Measurements from ENCODE around the gene UQCR10. TPM values are rescaled to one million over a fixed set of nuclear protein-coding genes. Genes with fewer than 3 reads are reported as not detected.

Gene UQCR10
- total and polyA plus RNA-seq, 2 experiments from 2014 or later, result 78.0 to 535 TPM

DNA sequence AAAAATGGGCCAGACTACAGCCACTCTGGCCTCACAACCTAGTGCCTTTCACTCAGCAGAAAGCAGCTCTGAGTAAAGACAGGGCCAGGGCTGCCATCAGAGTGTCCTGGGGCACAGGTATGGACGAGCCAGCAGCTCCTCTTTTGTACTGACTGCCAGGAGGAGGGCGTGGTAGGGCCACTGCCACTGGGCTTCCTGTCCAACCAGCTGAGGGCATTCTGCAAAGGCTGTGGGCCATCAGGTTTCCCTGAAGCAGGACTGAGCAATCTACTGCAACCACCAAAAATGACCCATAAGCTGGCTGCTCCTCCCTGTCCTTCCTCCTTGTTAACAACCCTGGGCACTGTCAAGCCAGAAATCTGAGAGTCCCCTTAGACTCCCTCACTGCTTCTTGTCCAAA, 37.8 kb downstream of the UQCR10 start:
- no peaks in the 10 kb centered on the region for H3K79me2 ChIP-seq (replicated peaks; ENCODE audit: insufficient read depth)
- H3K9me3 Mint-ChIP-seq, result no peaks in the 10 kb centered on the region
- no peak for ATAC-seq
- H3K27me3 ChIP-seq (ENCODE audit: insufficient read depth), result no peaks in the 10 kb centered on the region
- H3K27ac Mint-ChIP-seq, result no peak overlapping the region
- H4K20me1 ChIP-seq (replicated peaks; ENCODE audit: insufficient read depth), result no peaks in the 10 kb centered on the region
- H3K4me3 ChIP-seq, result no peak overlapping the region
- H3K4me1 Mint-ChIP-seq, result peaks cover 5% of the 10 kb centered on the region; the same call in 2 of the 3 replicates
- H3F3A ChIP-seq (replicated peaks; ENCODE audit: low read depth), result no peaks in the 10 kb centered on the region
- peaks cover 33% of the 10 kb centered on the region for H3K36me3 Mint-ChIP-seq (ENCODE audit: low read depth)
- no peak overlapping the region for H2AFZ ChIP-seq
- no peaks in the 10 kb centered on the region for H3K9me2 ChIP-seq (ENCODE audit: insufficient read depth)
- no peak for DNase-seq (ENCODE audit: low spot score)
- H3K4me2 ChIP-seq, result no peak overlapping the region
- no peaks in the 10 kb centered on the region; the same call in 1 of the 2 replicates for H3K4me1 ChIP-seq (ENCODE audit: insufficient read depth)
- no peak overlapping the region for H3K27ac ChIP-seq (ENCODE audit: low read depth)
- no peak overlapping the region for H3K4me3 Mint-ChIP-seq
- H3K27me3 Mint-ChIP-seq (ENCODE audit: insufficient read depth, low read depth, poor library complexity), result peaks cover 4% of the 10 kb centered on the region
- peaks cover 4% of the 10 kb centered on the region; the same call in 1 of the 2 replicates for H3K36me3 ChIP-seq (ENCODE audit: insufficient read depth)
- TF ChIP-seq, protein P1, sequence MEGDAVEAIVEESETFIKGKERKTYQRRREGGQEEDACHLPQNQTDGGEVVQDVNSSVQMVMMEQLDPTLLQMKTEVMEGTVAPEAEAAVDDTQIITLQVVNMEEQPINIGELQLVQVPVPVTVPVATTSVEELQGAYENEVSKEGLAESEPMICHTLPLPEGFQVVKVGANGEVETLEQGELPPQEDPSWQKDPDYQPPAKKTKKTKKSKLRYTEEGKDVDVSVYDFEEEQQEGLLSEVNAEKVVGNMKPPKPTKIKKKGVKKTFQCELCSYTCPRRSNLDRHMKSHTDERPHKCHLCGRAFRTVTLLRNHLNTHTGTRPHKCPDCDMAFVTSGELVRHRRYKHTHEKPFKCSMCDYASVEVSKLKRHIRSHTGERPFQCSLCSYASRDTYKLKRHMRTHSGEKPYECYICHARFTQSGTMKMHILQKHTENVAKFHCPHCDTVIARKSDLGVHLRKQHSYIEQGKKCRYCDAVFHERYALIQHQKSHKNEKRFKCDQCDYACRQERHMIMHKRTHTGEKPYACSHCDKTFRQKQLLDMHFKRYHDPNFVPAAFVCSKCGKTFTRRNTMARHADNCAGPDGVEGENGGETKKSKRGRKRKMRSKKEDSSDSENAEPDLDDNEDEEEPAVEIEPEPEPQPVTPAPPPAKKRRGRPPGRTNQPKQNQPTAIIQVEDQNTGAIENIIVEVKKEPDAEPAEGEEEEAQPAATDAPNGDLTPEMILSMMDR (conservative IDR thresholded peaks at IDR 0.05; ENCODE audit: low read depth in 2 of 2), result no peak
- TF ChIP-seq ZNF331 (CRISPR knock-in tag; IDR thresholded peaks at IDR 0.05; ENCODE audit: low read depth), result no peak
- no peak for TF ChIP-seq POLR2AphosphoS5 (IDR thresholded peaks at IDR 0.05; ENCODE audit: low read depth)
- no peak for TF ChIP-seq STAT1 (IDR thresholded peaks at IDR 0.05; ENCODE audit: unreplicated experiment)
- no peak for TF ChIP-seq JUNB (IDR thresholded peaks at IDR 0.05; ENCODE audit: unreplicated experiment)
- no peak for TF ChIP-seq NANOG (IDR thresholded peaks at IDR 0.05; ENCODE audit: borderline replicate concordance)
- TF ChIP-seq, protein P2, sequence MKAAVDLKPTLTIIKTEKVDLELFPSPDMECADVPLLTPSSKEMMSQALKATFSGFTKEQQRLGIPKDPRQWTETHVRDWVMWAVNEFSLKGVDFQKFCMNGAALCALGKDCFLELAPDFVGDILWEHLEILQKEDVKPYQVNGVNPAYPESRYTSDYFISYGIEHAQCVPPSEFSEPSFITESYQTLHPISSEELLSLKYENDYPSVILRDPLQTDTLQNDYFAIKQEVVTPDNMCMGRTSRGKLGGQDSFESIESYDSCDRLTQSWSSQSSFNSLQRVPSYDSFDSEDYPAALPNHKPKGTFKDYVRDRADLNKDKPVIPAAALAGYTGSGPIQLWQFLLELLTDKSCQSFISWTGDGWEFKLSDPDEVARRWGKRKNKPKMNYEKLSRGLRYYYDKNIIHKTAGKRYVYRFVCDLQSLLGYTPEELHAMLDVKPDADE (IDR thresholded peaks at IDR 0.05), result no peak
- TF ChIP-seq, protein P3, sequence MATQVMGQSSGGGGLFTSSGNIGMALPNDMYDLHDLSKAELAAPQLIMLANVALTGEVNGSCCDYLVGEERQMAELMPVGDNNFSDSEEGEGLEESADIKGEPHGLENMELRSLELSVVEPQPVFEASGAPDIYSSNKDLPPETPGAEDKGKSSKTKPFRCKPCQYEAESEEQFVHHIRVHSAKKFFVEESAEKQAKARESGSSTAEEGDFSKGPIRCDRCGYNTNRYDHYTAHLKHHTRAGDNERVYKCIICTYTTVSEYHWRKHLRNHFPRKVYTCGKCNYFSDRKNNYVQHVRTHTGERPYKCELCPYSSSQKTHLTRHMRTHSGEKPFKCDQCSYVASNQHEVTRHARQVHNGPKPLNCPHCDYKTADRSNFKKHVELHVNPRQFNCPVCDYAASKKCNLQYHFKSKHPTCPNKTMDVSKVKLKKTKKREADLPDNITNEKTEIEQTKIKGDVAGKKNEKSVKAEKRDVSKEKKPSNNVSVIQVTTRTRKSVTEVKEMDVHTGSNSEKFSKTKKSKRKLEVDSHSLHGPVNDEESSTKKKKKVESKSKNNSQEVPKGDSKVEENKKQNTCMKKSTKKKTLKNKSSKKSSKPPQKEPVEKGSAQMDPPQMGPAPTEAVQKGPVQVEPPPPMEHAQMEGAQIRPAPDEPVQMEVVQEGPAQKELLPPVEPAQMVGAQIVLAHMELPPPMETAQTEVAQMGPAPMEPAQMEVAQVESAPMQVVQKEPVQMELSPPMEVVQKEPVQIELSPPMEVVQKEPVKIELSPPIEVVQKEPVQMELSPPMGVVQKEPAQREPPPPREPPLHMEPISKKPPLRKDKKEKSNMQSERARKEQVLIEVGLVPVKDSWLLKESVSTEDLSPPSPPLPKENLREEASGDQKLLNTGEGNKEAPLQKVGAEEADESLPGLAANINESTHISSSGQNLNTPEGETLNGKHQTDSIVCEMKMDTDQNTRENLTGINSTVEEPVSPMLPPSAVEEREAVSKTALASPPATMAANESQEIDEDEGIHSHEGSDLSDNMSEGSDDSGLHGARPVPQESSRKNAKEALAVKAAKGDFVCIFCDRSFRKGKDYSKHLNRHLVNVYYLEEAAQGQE (IDR thresholded peaks at IDR 0.05; ENCODE audit: unreplicated experiment), result no peak
- TF ChIP-seq, protein P4, sequence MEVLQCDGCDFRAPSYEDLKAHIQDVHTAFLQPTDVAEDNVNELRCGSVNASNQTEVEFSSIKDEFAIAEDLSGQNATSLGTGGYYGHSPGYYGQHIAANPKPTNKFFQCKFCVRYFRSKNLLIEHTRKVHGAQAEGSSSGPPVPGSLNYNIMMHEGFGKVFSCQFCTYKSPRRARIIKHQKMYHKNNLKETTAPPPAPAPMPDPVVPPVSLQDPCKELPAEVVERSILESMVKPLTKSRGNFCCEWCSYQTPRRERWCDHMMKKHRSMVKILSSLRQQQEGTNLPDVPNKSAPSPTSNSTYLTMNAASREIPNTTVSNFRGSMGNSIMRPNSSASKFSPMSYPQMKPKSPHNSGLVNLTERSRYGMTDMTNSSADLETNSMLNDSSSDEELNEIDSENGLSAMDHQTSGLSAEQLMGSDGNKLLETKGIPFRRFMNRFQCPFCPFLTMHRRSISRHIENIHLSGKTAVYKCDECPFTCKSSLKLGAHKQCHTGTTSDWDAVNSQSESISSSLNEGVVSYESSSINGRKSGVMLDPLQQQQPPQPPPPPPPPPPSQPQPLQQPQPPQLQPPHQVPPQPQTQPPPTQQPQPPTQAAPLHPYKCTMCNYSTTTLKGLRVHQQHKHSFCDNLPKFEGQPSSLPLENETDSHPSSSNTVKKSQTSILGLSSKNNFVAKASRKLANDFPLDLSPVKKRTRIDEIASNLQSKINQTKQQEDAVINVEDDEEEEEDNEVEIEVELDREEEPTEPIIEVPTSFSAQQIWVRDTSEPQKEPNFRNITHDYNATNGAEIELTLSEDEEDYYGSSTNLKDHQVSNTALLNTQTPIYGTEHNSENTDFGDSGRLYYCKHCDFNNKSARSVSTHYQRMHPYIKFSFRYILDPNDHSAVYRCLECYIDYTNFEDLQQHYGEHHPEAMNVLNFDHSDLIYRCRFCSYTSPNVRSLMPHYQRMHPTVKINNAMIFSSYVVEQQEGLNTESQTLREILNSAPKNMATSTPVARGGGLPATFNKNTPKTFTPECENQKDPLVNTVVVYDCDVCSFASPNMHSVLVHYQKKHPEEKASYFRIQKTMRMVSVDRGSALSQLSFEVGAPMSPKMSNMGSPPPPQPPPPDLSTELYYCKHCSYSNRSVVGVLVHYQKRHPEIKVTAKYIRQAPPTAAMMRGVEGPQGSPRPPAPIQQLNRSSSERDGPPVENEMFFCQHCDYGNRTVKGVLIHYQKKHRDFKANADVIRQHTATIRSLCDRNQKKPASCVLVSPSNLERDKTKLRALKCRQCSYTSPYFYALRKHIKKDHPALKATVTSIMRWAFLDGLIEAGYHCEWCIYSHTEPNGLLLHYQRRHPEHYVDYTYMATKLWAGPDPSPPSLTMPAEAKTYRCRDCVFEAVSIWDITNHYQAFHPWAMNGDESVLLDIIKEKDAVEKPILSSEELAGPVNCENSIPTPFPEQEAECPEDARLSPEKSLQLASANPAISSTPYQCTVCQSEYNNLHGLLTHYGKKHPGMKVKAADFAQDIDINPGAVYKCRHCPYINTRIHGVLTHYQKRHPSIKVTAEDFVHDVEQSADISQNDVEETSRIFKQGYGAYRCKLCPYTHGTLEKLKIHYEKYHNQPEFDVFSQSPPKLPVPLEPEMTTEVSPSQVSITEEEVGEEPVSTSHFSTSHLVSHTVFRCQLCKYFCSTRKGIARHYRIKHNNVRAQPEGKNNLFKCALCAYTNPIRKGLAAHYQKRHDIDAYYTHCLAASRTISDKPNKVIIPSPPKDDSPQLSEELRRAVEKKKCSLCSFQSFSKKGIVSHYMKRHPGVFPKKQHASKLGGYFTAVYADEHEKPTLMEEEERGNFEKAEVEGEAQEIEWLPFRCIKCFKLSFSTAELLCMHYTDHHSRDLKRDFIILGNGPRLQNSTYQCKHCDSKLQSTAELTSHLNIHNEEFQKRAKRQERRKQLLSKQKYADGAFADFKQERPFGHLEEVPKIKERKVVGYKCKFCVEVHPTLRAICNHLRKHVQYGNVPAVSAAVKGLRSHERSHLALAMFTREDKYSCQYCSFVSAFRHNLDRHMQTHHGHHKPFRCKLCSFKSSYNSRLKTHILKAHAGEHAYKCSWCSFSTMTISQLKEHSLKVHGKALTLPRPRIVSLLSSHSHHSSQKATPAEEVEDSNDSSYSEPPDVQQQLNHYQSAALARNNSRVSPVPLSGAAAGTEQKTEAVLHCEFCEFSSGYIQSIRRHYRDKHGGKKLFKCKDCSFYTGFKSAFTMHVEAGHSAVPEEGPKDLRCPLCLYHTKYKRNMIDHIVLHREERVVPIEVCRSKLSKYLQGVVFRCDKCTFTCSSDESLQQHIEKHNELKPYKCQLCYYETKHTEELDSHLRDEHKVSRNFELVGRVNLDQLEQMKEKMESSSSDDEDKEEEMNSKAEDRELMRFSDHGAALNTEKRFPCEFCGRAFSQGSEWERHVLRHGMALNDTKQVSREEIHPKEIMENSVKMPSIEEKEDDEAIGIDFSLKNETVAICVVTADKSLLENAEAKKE (CRISPR knock-in tag; IDR thresholded peaks at IDR 0.05), result no peak
- no peak for TF ChIP-seq EZH2 (IDR thresholded peaks at IDR 0.05; ENCODE audit: low read depth, unreplicated experiment)
- TF ChIP-seq ZNF114 (CRISPR knock-in tag; IDR thresholded peaks at IDR 0.05), result no peak
- no peak for TF ChIP-seq CREB1 (CRISPR knock-in tag; IDR thresholded peaks at IDR 0.05; ENCODE audit: low read depth)
- no peak for TF ChIP-seq EZH2phosphoT487 (IDR thresholded peaks at IDR 0.05; ENCODE audit: unreplicated experiment)
